Mesendoderm (in vitro differentiated cells): ENCODE results near the gene NEDD4.

Source experiments
- DNase-seq: peaks from one replicate; pipeline ENCODE4 v3.0.0; 2013
- H2AK5ac ChIP-seq: 2 replicates; pipeline ENCODE4 v1.6.1; 2013; ENCODE audit warnings: low read length, inconsistent platforms
- H2BK120ac ChIP-seq: 2 replicates; pipeline ENCODE4 v1.6.1; 2013; ENCODE audit warnings: low read depth, mild to moderate bottlenecking, low read length, moderate library complexity, mixed read lengths
- H2BK15ac ChIP-seq: replicated peaks from 2 replicates; pipeline ENCODE4 v1.6.1; 2013; ENCODE audit warnings: low read depth, mild to moderate bottlenecking, moderate library complexity
- H2BK5ac ChIP-seq: 2 replicates; pipeline ENCODE4 v1.6.1; 2013; ENCODE audit warnings: low read length, inconsistent platforms
- H3K18ac ChIP-seq: 2 replicates; pipeline ENCODE4 v1.6.1; 2013; ENCODE audit warnings: mild to moderate bottlenecking, low read length, mixed read lengths
- H3K23ac ChIP-seq: one replicate; pipeline ENCODE4 v1.6.1; 2013; ENCODE audit warnings: low read length
- H3K27ac ChIP-seq: 2 replicates; pipeline ENCODE4 v1.5.1; 2013; ENCODE audit warnings: low read depth, mild to moderate bottlenecking, inconsistent platforms, low read length, moderate library complexity
- H3K27me3 ChIP-seq: 2 replicates; pipeline ENCODE4 v1.6.1; 2013; ENCODE audit warnings: low read length, control low read depth, mild to moderate bottlenecking, inconsistent platforms; ENCODE audit not compliant: insufficient read depth, poor library complexity
- H3K36me3 ChIP-seq: 2 replicates; pipeline ENCODE4 v1.6.1; 2013; ENCODE audit warnings: low read length, inconsistent platforms; ENCODE audit not compliant: control insufficient read depth, insufficient read depth
- H3K4ac ChIP-seq: one replicate; pipeline ENCODE4 v1.6.1; 2013; ENCODE audit warnings: low read depth, mild to moderate bottlenecking, low read length, moderate library complexity
- H3K4me1 ChIP-seq: 2 replicates; pipeline ENCODE4 v1.6.1; 2013; ENCODE audit warnings: low read depth, low read length, inconsistent platforms; ENCODE audit not compliant: control insufficient read depth
- H3K4me2 ChIP-seq: 2 replicates; pipeline ENCODE4 v1.6.1; 2013; ENCODE audit warnings: low read length
- H3K4me3 ChIP-seq: 2 replicates; pipeline ENCODE4 v1.5.1; 2013; ENCODE audit warnings: mild to moderate bottlenecking, low read length
- H3K56ac ChIP-seq: one replicate; pipeline ENCODE4 v1.6.1; 2013; ENCODE audit warnings: low read length
- H3K79me1 ChIP-seq: 2 replicates; pipeline ENCODE4 v1.6.1; 2013; ENCODE audit warnings: low read length, inconsistent platforms
- H3K79me2 ChIP-seq: 2 replicates; pipeline ENCODE4 v1.6.1; 2013; ENCODE audit warnings: mild to moderate bottlenecking, low read length; ENCODE audit not compliant: control insufficient read depth, insufficient read depth
- H3K9ac ChIP-seq: 2 replicates; pipeline ENCODE4 v1.6.1; 2013; ENCODE audit warnings: low read length, inconsistent platforms
- H4K5ac ChIP-seq: one replicate; pipeline ENCODE4 v1.6.1; 2013; ENCODE audit warnings: low read length
- H4K8ac ChIP-seq: one replicate; pipeline ENCODE4 v1.6.1; 2013; ENCODE audit warnings: low read depth, mild to moderate bottlenecking, control low read depth, low read length, moderate library complexity
- whole genome bisulfite sequencing: extraction: QIAGEN DNeasy Blood & Tissue Kit; methylation state at CpG from one replicate; pipeline ENCODE4 v1.1.7; 2013; ENCODE audit warnings: low lambda C conversion rate, missing lambda C conversion rate; ENCODE audit not compliant: insufficient coverage; ENCODE audit errors: extremely low coverage; 5-methylcytosine and 5-hydroxymethylcytosine counted together

The NEDD4 gene

DNA sequence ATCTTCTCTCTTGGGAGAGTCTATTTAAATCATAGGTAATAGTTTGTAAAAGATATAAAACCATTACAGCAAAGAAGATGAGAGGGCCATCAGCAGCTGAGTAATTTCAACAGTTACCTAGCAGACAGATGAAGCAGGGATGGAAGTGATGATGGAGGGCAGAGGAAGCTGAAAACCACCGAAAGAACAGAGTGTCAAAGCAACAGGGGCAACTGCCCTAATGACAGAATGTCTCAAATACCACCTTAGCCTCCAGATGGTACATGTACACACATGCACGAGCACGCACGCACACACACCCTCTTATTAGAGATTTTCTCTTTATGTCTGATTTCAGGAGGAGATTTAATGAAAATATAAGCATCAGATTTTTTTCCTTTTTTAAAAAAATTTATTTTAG is 64.5 kb downstream of the NEDD4 start:
- Histone ChIP-seq H3K79me2 (no peaks in the 10 kb centered on the region), H3K27me3 (no peaks in the 10 kb centered on the region), H3K4me3 (no peak overlapping the region), H2BK120ac (no peak overlapping the region), H3K18ac (no peak overlapping the region), H3K4ac (no peak overlapping the region), H3K27ac (no peak overlapping the region), H2AK5ac (no peak overlapping the region), H4K8ac (no peak overlapping the region), H3K56ac (no peak overlapping the region), H4K5ac (no peak overlapping the region), H3K36me3 (no peaks in the 10 kb centered on the region), H3K4me1 (no peaks in the 10 kb centered on the region), H2BK5ac (no peak overlapping the region), H3K9ac (no peak overlapping the region), H3K4me2 (no peak overlapping the region), H2BK15ac (no peak overlapping the region), H3K23ac (no peak overlapping the region), H3K79me1 (no peaks in the 10 kb centered on the region)
- WGBS: no CpG with 5 or more reads among the region's 4 CpGs
- no peak for DNase-seq

DNA sequence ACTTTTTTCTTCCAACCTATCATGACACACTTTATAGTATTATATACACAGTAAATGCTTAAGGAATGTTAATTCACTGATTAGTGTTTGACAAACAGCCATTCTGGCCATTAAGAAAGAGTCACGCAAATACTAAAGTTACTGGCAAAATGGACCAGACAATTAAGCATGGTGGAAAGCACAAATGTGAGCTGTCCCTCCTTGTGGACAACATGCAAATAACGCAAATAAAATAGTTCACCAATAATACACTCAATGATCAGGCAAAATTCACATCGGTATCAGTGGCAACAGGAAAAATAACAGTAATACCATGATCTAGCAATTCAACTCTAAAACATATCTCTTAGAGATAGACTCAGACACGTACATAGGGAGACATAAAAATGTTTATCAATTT is 71.7 kb downstream of the NEDD4 start:
- Histone ChIP-seq H3K9ac (no peak overlapping the region), H4K8ac (no peak overlapping the region), H3K4me2 (no peak overlapping the region), H3K23ac (no peak overlapping the region), H3K4me1 (no peaks in the 10 kb centered on the region), H3K4me3 (no peak overlapping the region), H2AK5ac (no peak overlapping the region), H3K4ac (no peak overlapping the region), H3K79me2 (no peaks in the 10 kb centered on the region), H2BK15ac (no peak overlapping the region), H2BK120ac (no peak overlapping the region), H3K18ac (no peak overlapping the region), H3K27ac (no peak overlapping the region), H4K5ac (no peak overlapping the region), H3K36me3 (no peaks in the 10 kb centered on the region), H3K56ac (no peak overlapping the region), H2BK5ac (no peak overlapping the region), H3K79me1 (no peaks in the 10 kb centered on the region), H3K27me3 (no peaks in the 10 kb centered on the region)
- DNase-seq: no peak
- WGBS: no CpG with 5 or more reads among the region's 4 CpGs

DNA sequence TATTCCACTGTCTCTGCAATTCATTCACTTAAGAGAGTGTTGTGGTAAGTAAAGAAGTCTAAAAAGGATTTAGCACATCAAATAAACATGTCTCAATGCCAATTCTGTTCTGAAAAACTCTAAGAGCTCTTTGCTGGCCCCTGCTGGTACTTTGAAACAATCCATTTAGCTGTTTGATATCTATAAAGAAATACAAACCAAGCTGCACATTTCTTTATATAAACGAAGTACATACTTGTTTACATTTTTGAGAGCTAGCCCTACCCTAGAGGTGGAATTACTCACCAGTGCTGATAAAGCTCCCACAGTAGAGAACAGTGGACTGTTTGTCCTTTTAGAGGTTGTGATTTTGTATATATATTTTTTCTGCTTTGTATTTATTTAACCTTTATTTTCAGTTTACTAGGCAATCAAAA is 75.5 kb downstream of the NEDD4 start:
- no peak overlapping the region for H2BK120ac ChIP-seq
- no peak overlapping the region for H2BK5ac ChIP-seq
- no peak overlapping the region for H3K56ac ChIP-seq
- no peaks in the 10 kb centered on the region for H3K79me1 ChIP-seq
- H3K4ac ChIP-seq: no peak overlapping the region
- no peak overlapping the region for H2BK15ac ChIP-seq
- no peak overlapping the region for H3K4me2 ChIP-seq
- H3K4me1 ChIP-seq: no peaks in the 10 kb centered on the region
- no CpG with 5 or more reads among the region's 1 CpG for WGBS
- H4K8ac ChIP-seq: no peak overlapping the region
- no peak overlapping the region for H3K9ac ChIP-seq
- no peak overlapping the region for H3K27ac ChIP-seq
- no peaks in the 10 kb centered on the region for H3K27me3 ChIP-seq
- no peaks in the 10 kb centered on the region for H3K79me2 ChIP-seq
- H4K5ac ChIP-seq: no peak overlapping the region
- no peak overlapping the region for H3K23ac ChIP-seq
- peak; percentile 26 for DNase-seq
- no peak overlapping the region for H3K18ac ChIP-seq
- H3K4me3 ChIP-seq: no peak overlapping the region
- no peaks in the 10 kb centered on the region for H3K36me3 ChIP-seq
- H2AK5ac ChIP-seq: no peak overlapping the region

DNA sequence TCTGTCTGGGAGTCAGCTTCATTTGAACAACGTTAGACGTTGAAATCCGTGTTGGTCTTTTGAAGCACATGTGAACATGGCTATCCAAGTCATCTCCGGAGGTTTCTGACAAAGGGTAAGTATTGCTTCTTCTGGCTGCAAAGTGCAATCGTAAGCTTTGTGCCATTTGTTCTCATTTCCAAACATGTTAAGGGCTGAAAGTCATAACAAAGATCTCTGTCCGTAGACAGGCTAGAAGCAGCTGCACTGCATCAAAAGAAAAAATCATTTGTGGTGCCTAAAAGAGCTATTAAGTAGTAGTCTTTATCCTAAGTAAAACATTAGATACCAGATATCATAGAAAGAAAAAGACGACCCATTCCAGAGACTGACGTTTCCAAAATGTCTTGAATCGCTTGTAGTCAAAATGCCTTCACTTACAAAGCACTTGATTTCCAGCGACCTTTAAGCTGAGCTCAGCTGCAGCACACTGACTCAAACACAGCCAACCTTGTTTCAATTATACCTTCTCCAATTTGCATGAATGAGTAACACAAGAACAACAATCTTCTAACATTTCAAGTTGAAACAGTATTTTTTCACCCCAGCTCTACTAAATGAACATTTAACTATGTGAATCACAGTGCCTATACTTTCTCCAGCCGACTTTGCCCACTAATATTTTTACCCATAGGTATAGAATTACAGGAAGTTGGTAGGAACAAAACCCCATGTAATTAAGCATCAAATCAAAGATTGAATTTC is 76.6 kb downstream of the NEDD4 start:
- Histone ChIP-seq H3K23ac (no peak overlapping the region), H4K8ac (no peak overlapping the region), H3K4me3 (no peak overlapping the region), H3K56ac (no peak overlapping the region), H4K5ac (no peak overlapping the region), H3K27me3 (no peaks in the 10 kb centered on the region), H2BK120ac (no peak overlapping the region), H3K4ac (no peak overlapping the region), H3K18ac (no peak overlapping the region), H2AK5ac (no peak overlapping the region), H3K27ac (no peak overlapping the region), H2BK5ac (no peak overlapping the region), H3K79me2 (no peaks in the 10 kb centered on the region), H3K9ac (no peak overlapping the region), H3K36me3 (no peaks in the 10 kb centered on the region), H3K79me1 (no peaks in the 10 kb centered on the region), H3K4me1 (no peaks in the 10 kb centered on the region), H3K4me2 (no peak overlapping the region), H2BK15ac (no peak overlapping the region)
- WGBS: no CpG with 5 or more reads among the region's 11 CpGs
- no peak for DNase-seq

DNA sequence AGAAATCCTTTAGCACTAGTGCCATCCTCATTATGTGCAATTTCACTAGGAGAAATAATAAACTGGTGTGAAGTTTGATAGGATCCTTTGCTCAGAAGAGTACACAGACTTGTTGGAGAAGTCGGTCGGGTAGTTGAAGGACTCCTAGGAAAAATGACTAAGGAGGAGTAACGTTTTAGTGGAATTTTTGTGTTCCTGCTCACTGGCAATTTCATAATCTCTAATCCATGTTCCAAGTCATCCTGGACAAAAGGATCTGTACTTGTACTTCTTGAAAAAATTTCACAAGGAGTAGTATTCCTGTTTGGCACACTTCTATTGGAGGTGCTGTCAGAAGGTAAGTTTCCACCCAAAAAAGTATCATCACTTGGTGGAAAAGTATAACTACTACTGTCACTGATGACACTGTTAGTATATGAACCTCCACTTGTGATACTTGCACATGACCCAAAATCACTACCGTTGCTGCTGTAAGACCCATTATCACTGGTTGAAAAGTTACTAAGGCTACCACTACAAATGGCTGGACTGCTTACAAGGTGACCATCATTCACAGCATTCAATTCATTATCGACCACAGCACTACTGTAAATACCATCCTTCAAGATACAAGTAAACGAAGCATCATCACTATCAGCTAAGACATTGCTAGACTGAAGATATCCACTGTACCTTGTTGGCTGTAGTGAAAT is 77.4 kb downstream of the NEDD4 start:
- H3K18ac ChIP-seq: no peak overlapping the region
- no peaks in the 10 kb centered on the region for H3K4me1 ChIP-seq
- no peak overlapping the region for H4K8ac ChIP-seq
- H2BK5ac ChIP-seq: no peak overlapping the region
- H3K4me2 ChIP-seq: no peak overlapping the region
- no peak overlapping the region for H3K9ac ChIP-seq
- no peaks in the 10 kb centered on the region for H3K79me1 ChIP-seq
- H2AK5ac ChIP-seq: no peak overlapping the region
- H3K27me3 ChIP-seq: no peaks in the 10 kb centered on the region
- no peak overlapping the region for H3K4me3 ChIP-seq
- H3K23ac ChIP-seq: no peak overlapping the region
- no peak overlapping the region for H2BK15ac ChIP-seq
- no CpG with 5 or more reads among the region's 6 CpGs for WGBS
- no peak overlapping the region for H3K56ac ChIP-seq
- H3K27ac ChIP-seq: no peak overlapping the region
- no peak overlapping the region for H3K4ac ChIP-seq
- H3K79me2 ChIP-seq: no peaks in the 10 kb centered on the region
- no peak for DNase-seq
- no peak overlapping the region for H4K5ac ChIP-seq
- no peak overlapping the region for H2BK120ac ChIP-seq
- no peaks in the 10 kb centered on the region for H3K36me3 ChIP-seq
